OCI-LY3 (cell line): Measurements from ENCODE around the gene ANKRD33B.
A peak's percentile ranks its signal among the peaks of the same experiment; 100 is the strongest.

Experiments used
- H2AFZ ChIP-seq: fragments of 200-600, 300-600 bp; shearing (Covaris generic); 2 replicates; pipeline ENCODE4 v1.6.0; 2014; ENCODE audit warnings: antibody characterized with exemption, low read depth, low read length
- H3K27ac ChIP-seq: fragments of 200-600, 300-600 bp; sonication (generic); 2 replicates; pipeline ENCODE4 v1.5.1; 2014; ENCODE audit warnings: mild to moderate bottlenecking, low read length, moderate library complexity, mixed read lengths
- H3K27me3 ChIP-seq: fragments of 200-600, 300-600 bp; sonication (generic); 2 replicates; pipeline ENCODE4 v1.6.1; 2014; ENCODE audit warnings: low read depth, low read length, mixed read lengths
- H3K36me3 ChIP-seq: fragments of 200-600, 300-600 bp; sonication (generic); replicated peaks from 2 replicates; pipeline ENCODE3; 2014; ENCODE audit warnings: low read depth, low read length, mixed read lengths
- H3K4me1 ChIP-seq: fragments of 300-600, 200-600 bp; sonication (generic); 2 replicates; pipeline ENCODE4 v1.6.1; 2014; ENCODE audit warnings: low read length, mixed read lengths
- H3K4me2 ChIP-seq: fragments of 200-600, 300-600 bp; sonication (generic); 2 replicates; pipeline ENCODE4 v1.6.1; 2014; ENCODE audit warnings: low read length, mixed read lengths
- H3K4me3 ChIP-seq: fragments of 300-600, 200-600 bp; sonication (generic); 2 replicates; pipeline ENCODE4 v1.5.1; 2014; ENCODE audit warnings: antibody characterized with exemption, mild to moderate bottlenecking, low read length, moderate library complexity
- H3K79me2 ChIP-seq: fragments of 300-600, 200-600 bp; shearing (Covaris generic); 2 replicates; pipeline ENCODE4 v1.6.1; 2014; ENCODE audit warnings: mild to moderate bottlenecking, low read length, mixed read lengths
- H3K9ac ChIP-seq: fragments of 300-600, 200-600 bp; shearing (Covaris generic); 2 replicates; pipeline ENCODE4 v1.6.0; 2014; ENCODE audit warnings: mild to moderate bottlenecking, low read length, moderate library complexity
- H3K9me3 ChIP-seq: fragments of 200-600, 300-600 bp; shearing (Covaris generic); 2 replicates; pipeline ENCODE4 v1.6.1; 2014; ENCODE audit warnings: low read length, mixed read lengths; ENCODE audit not compliant: insufficient read depth
- H4K20me1 ChIP-seq: fragments of 200-600, 300-600 bp; sonication (generic); 2 replicates; pipeline ENCODE4 v1.6.1; 2016; ENCODE audit warnings: low read length, mixed read lengths; ENCODE audit not compliant: insufficient read depth
- CTCF ChIP-seq: fragments of 200-600, 300-600 bp; sonication (generic); IDR thresholded peaks from 2 replicates; pipeline ENCODE4 v1.5.1; 2014; ENCODE audit warnings: antibody characterized with exemption, low read length, low read depth
- EZH2phosphoT487 ChIP-seq: fragments of 200-600 bp; shearing (Covaris generic); IDR thresholded peaks from 2 replicates; pipeline ENCODE4 v1.6.1; 2018; ENCODE audit warnings: antibody characterized with exemption, mixed run types, low read depth

The ANKRD33B gene

GRCh38 chr5:10556289-10556807 lies 7.5 kb upstream of the ANKRD33B start:
- Histone ChIP-seq H3K9ac (no peak overlapping the region; the same call in 1 of the 2 replicates), H2AFZ (no peak overlapping the region), H3K27ac (no peak overlapping the region), H3K4me3 (no peak overlapping the region), H3K4me1 (peaks cover 48% of the 10 kb centered on the region), H3K27me3 (peaks cover 5% of the 10 kb centered on the region), H4K20me1 (no peaks in the 10 kb centered on the region), H3K36me3 (no peaks in the 10 kb centered on the region), H3K4me2 (peak overlapping the region; percentile 96), H3K79me2 (no peaks in the 10 kb centered on the region), H3K9me3 (no peaks in the 10 kb centered on the region)
- no peak for TF ChIP-seq EZH2phosphoT487
- TF ChIP-seq CTCF, result no peak

- H3K79me2 ChIP-seq, result no peaks in the 10 kb centered on the region
- H3K4me3 ChIP-seq, result peak overlapping the region; percentile 65
- no peaks in the 10 kb centered on the region for H3K36me3 ChIP-seq
- H3K27me3 ChIP-seq, result peaks cover 5% of the 10 kb centered on the region
- peak overlapping the region; percentile 40; the same call in 1 of the 2 replicates for H3K9ac ChIP-seq
- peaks cover 54% of the 10 kb centered on the region for H3K4me1 ChIP-seq
- no peaks in the 10 kb centered on the region for H3K9me3 ChIP-seq
- no peak overlapping the region for H2AFZ ChIP-seq
- peak overlapping the region; percentile 96 for H3K4me2 ChIP-seq
- no peaks in the 10 kb centered on the region for H4K20me1 ChIP-seq
- H3K27ac ChIP-seq, result peak overlapping the region; percentile 56; the same call in 1 of the 2 replicates
- no peak for TF ChIP-seq EZH2phosphoT487
- no peak for TF ChIP-seq CTCF
These were observed 6.8 kb upstream of the ANKRD33B start for GRCh38 chr5:10556893-10557746.

GRCh38 chr5:10559151-10559550 lies 4.7 kb upstream of the ANKRD33B start:
- Histone ChIP-seq H3K4me1 (peaks cover 62% of the 10 kb centered on the region), H3K27ac (no peak overlapping the region), H4K20me1 (no peaks in the 10 kb centered on the region), H3K4me2 (0 out of 2 replicates have a peak overlapping the region, but pooled peaks have one; percentile 46), H3K27me3 (peaks cover 5% of the 10 kb centered on the region), H3K79me2 (peaks cover 5% of the 10 kb centered on the region; the same call in 1 of the 2 replicates), H3K9ac (no peak overlapping the region), H3K9me3 (no peaks in the 10 kb centered on the region), H3K36me3 (no peaks in the 10 kb centered on the region), H3K4me3 (no peak overlapping the region), H2AFZ (no peak overlapping the region)
- TF ChIP-seq CTCF, result no peak
- TF ChIP-seq EZH2phosphoT487, result no peak

- no peaks in the 10 kb centered on the region for H4K20me1 ChIP-seq
- no peak overlapping the region for H3K9ac ChIP-seq
- no peak overlapping the region for H3K27ac ChIP-seq
- H3K79me2 ChIP-seq, result peaks cover 12% of the 10 kb centered on the region
- H3K36me3 ChIP-seq, result no peaks in the 10 kb centered on the region
- H3K27me3 ChIP-seq, result peaks cover 5% of the 10 kb centered on the region
- H3K9me3 ChIP-seq, result no peaks in the 10 kb centered on the region
- no peak overlapping the region for H3K4me3 ChIP-seq
- H2AFZ ChIP-seq, result no peak overlapping the region
- peaks cover 62% of the 10 kb centered on the region for H3K4me1 ChIP-seq
- H3K4me2 ChIP-seq, result peak overlapping the region; percentile 46
- TF ChIP-seq EZH2phosphoT487 (no peak), CTCF (no peak)
These were observed 4.0 kb upstream of the ANKRD33B start for GRCh38 chr5:10559871-10560270.
